ENCODE measurements around the gene SPATA1.

DNA sequence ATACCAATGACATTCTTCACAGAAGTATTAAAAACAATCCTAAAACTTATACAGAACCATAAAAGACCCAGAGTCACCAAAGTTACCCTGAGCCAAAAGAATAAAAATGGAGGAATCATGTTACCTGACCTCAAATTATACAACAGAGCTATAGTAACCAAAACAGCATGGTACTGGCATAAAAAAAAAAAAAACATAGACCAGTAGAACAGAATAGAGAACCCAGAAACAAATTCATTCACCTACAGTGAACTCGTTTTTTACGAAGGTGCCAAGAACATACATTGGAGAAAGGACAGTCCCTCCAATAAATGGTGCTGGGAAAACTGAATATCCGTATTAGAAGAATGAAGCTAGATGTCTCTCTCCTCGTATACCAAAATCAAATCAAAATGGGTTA, 2.8 kb downstream of the SPATA1 start:
- TF ChIP-seq POLR2A (IDR thresholded peaks at IDR 0.05) = no peak
- TF ChIP-seq, protein P1, sequence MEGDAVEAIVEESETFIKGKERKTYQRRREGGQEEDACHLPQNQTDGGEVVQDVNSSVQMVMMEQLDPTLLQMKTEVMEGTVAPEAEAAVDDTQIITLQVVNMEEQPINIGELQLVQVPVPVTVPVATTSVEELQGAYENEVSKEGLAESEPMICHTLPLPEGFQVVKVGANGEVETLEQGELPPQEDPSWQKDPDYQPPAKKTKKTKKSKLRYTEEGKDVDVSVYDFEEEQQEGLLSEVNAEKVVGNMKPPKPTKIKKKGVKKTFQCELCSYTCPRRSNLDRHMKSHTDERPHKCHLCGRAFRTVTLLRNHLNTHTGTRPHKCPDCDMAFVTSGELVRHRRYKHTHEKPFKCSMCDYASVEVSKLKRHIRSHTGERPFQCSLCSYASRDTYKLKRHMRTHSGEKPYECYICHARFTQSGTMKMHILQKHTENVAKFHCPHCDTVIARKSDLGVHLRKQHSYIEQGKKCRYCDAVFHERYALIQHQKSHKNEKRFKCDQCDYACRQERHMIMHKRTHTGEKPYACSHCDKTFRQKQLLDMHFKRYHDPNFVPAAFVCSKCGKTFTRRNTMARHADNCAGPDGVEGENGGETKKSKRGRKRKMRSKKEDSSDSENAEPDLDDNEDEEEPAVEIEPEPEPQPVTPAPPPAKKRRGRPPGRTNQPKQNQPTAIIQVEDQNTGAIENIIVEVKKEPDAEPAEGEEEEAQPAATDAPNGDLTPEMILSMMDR (IDR thresholded peaks at IDR 0.05 in 4 of 5, conservative IDR thresholded peaks at IDR 0.05 in 1 of 5) = no peak

Measured in gastrocnemius medialis (tissue), 4 donors.